ENCODE measurements around the gene TSSK6.

DNA sequence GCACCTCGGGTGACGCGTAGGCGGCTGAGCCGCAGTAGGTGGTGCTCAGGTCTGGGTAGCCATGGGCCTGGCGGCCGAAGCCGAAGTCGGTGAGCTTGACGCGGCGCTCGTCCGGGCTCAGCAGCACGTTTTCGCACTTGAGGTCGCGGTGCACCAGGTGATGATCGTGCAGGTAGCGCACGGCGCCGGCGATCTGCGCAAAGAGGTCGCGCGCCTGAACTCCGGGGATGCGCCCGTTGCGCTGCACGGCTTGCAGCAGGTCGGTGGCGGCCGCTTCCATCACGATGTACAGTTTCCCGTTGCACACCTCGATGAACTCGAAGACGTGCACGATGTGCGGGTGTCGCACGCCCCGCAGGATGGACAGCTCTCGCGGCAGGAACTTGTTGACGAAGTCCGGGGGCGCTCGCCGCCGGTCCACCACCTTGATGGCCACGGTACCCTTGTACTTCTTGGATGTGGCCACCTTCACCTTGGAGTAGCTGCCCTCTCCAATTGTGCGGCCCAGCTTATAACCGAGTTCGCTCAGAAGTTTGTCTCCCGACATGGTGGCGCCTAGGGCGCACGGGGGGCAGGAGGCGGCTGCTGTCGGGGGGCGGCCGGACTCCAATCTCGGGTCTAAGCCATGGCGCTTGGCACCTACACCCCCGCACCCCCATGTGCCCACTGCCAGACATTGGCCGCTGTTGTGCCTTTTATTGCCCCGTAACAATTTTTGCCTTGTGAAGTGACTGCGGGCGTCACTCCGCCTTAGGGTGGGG lies at the start of gene TSSK6:
- TF ChIP-seq, protein P1, sequence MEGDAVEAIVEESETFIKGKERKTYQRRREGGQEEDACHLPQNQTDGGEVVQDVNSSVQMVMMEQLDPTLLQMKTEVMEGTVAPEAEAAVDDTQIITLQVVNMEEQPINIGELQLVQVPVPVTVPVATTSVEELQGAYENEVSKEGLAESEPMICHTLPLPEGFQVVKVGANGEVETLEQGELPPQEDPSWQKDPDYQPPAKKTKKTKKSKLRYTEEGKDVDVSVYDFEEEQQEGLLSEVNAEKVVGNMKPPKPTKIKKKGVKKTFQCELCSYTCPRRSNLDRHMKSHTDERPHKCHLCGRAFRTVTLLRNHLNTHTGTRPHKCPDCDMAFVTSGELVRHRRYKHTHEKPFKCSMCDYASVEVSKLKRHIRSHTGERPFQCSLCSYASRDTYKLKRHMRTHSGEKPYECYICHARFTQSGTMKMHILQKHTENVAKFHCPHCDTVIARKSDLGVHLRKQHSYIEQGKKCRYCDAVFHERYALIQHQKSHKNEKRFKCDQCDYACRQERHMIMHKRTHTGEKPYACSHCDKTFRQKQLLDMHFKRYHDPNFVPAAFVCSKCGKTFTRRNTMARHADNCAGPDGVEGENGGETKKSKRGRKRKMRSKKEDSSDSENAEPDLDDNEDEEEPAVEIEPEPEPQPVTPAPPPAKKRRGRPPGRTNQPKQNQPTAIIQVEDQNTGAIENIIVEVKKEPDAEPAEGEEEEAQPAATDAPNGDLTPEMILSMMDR (IDR thresholded peaks at IDR 0.05) = no peak
- no peak for TF ChIP-seq POLR2A (IDR thresholded peaks at IDR 0.05)
